CD4-positive, alpha-beta T cell (primary cell): Measurements from ENCODE around the gene KRTAP7-1. TPM values are rescaled to one million over a fixed set of nuclear protein-coding genes. Genes with fewer than 3 reads are reported as not detected.
A peak's percentile ranks its signal among the peaks of the same experiment; 100 is the strongest.

ENCODE experiments used
- ATAC-seq: fragments of 200-7000 bp; cut with Tn5 transposase; one replicate; pipeline ENCODE4 v1.10.0; 2022; ENCODE audit warnings: mild to moderate bottlenecking; ENCODE audit not compliant: poor library complexity
- CTCF ChIA-PET: fragments of 350-600 bp; sonication (Branson Sonifier 250); formaldehyde crosslinking; loops from one replicate; lab custom pipeline; 2021; ENCODE audit warnings: antibody characterized with exemption, inconsistent platforms; lab: Charles Lee
- POLR2A ChIA-PET: fragments of 350-600 bp; sonication (Branson Sonifier 250); formaldehyde crosslinking; loops from one replicate; lab custom pipeline; 2021; ENCODE audit warnings: antibody characterized with exemption, inconsistent platforms; lab: Charles Lee
- DNase-seq, 14 experiments: peaks; one replicate each; pipeline ENCODE4 v3.0.0-alpha.2; 2013 to 2020; ENCODE audit warnings: mixed read lengths in 2 of 14
- H3K27ac ChIP-seq, 2 donors: one replicate each; pipeline versions ENCODE4 v1.5.1 to v1.7.0; 2013; ENCODE audit warnings: low read length in 2 of 2, low read depth in 1 of 2, mild to moderate bottlenecking in 1 of 2
- H3K27me3 ChIP-seq, 2 experiments: 1 replicate in 1 of 2; 2 replicates in 1 of 2; pipeline versions ENCODE4 v1.6.1 to v1.7.0; 2013; ENCODE audit warnings: low read length in 2 of 2, control low read depth in 1 of 2, mild to moderate bottlenecking in 1 of 2, moderate library complexity in 1 of 2; ENCODE audit not compliant: insufficient read depth in 2 of 2, control insufficient read depth in 1 of 2
- H3K36me3 ChIP-seq: one replicate; pipeline ENCODE4 v1.6.1; 2013; ENCODE audit warnings: low read length, control low read depth; ENCODE audit not compliant: insufficient read depth
- H3K4me1 ChIP-seq: one replicate; pipeline ENCODE4 v1.6.1; 2013; ENCODE audit warnings: low read length, control low read depth; ENCODE audit not compliant: insufficient read depth
- H3K4me3 ChIP-seq: one replicate; pipeline ENCODE4 v1.5.1; 2013; ENCODE audit warnings: mild to moderate bottlenecking, low read length, moderate library complexity
- H3K9me3 ChIP-seq, 2 experiments: 1 replicate in 1 of 2; 2 replicates in 1 of 2; pipeline versions ENCODE4 v1.6.1 to v1.7.0; 2013; ENCODE audit warnings: low read length in 2 of 2, mild to moderate bottlenecking in 2 of 2, control low read depth in 1 of 2, moderate library complexity in 1 of 2; ENCODE audit not compliant: control insufficient read depth in 1 of 2, insufficient read depth in 1 of 2
- H3K27ac Mint-ChIP-seq: one replicate; pipeline ENCODE4 v1.8.0; 2020; ENCODE audit warnings: mixed read lengths
- H3K27me3 Mint-ChIP-seq: one replicate; pipeline ENCODE4 v1.8.0; 2021; ENCODE audit warnings: mixed read lengths
- H3K36me3 Mint-ChIP-seq: one replicate; pipeline ENCODE4 v1.8.0; 2021; ENCODE audit warnings: low read depth, mixed read lengths
- H3K4me1 Mint-ChIP-seq: one replicate; pipeline ENCODE4 v1.8.0; 2021; ENCODE audit warnings: low read depth, mixed read lengths
- H3K4me3 Mint-ChIP-seq: one replicate; pipeline ENCODE4 v1.8.0; 2020; ENCODE audit warnings: mild to moderate bottlenecking, mixed read lengths
- H3K9me3 Mint-ChIP-seq: one replicate; pipeline ENCODE4 v1.8.0; 2020; ENCODE audit warnings: mixed read lengths
- CTCF ChIP-seq: fragments of 200-600 bp; IDR thresholded peaks from one replicate; pipeline ENCODE4 v1.8.0; 2022; ENCODE audit warnings: antibody characterized with exemption, mild to moderate bottlenecking
- intact Hi-C, 2 experiments: fragments of 100-400 bp; cut with DNase I in 1 of 2; cut with micrococcal nuclease in 1 of 2; formaldehyde crosslinking; loops; one replicate each; pipeline versions ENCODE4 v1.15.1 to v1.9.0; 2023 to 2025; cut with DNase I, micrococcal nuclease
- total RNA-seq, 174 experiments: library from RNA in 2 of 174; stranded (reverse) in 2 of 174; gene quantifications; one replicate each; pipeline ENCODE4 v1.2.3 and lab custom pipeline; 2021 to 2026

Gene KRTAP7-1
- total RNA-seq, 2 experiments from 2014 or later = not detected

- DNase-seq (no peak), ATAC-seq (no peak)
- no peak overlapping the region for H3K4me3 ChIP-seq
- TF ChIP-seq CTCF = no peak
- no peaks in the 10 kb centered on the region for H3K9me3 Mint-ChIP-seq
- H3K36me3 ChIP-seq = no peaks in the 10 kb centered on the region
- POLR2A ChIA-PET = no interaction called here
- no peak overlapping the region for H3K27ac ChIP-seq
- H3K4me1 ChIP-seq = no peaks in the 10 kb centered on the region
- H3K27ac Mint-ChIP-seq = no peak overlapping the region
- no peaks in the 10 kb centered on the region for H3K9me3 ChIP-seq
- peaks cover 27% of the 10 kb centered on the region for H3K27me3 Mint-ChIP-seq
- no peaks in the 10 kb centered on the region for H3K36me3 Mint-ChIP-seq
- H3K27me3 ChIP-seq = peaks cover 0 to 4% of the 10 kb centered on the region in 2 experiments
- CTCF ChIA-PET = no interaction called here
- H3K4me3 Mint-ChIP-seq = no peak overlapping the region
- no peaks in the 10 kb centered on the region for H3K4me1 Mint-ChIP-seq
- intact Hi-C loops = no loop called here
These were observed 13.4 kb upstream of the KRTAP7-1 start for GRCh38 chr21:30842990-30843389.

GRCh38 chr21:30839304-30839703, 9.7 kb upstream of the KRTAP7-1 start:
- H3K27ac Mint-ChIP-seq = no peak overlapping the region
- no peak overlapping the region for H3K4me3 ChIP-seq
- DNase-seq (peak in 4 of 14 experiments; percentile 3 to 18 (median 4)), ATAC-seq (no peak)
- no peaks in the 10 kb centered on the region for H3K9me3 Mint-ChIP-seq
- ChIA-PET CTCF (no interaction called here), POLR2A (interaction anchor here (0.6 kb wide), 1 partner anchor 303 kb away, joined by 3 read pairs; no protein-coding TSS in a partner anchor)
- H3K36me3 Mint-ChIP-seq = no peaks in the 10 kb centered on the region
- H3K27me3 Mint-ChIP-seq = peaks cover 27% of the 10 kb centered on the region
- H3K4me1 ChIP-seq = no peaks in the 10 kb centered on the region
- no peak overlapping the region for H3K27ac ChIP-seq
- no peaks in the 10 kb centered on the region for H3K9me3 ChIP-seq
- peaks cover 3 to 4% of the 10 kb centered on the region in 2 experiments for H3K27me3 ChIP-seq
- intact Hi-C loops = no loop called here
- no peak overlapping the region for H3K4me3 Mint-ChIP-seq
- no peak for TF ChIP-seq CTCF
- no peaks in the 10 kb centered on the region for H3K4me1 Mint-ChIP-seq
- H3K36me3 ChIP-seq = no peaks in the 10 kb centered on the region

- Mint-ChIP-seq H3K4me3 (no peak overlapping the region), H3K27me3 (peaks cover 29% of the 10 kb centered on the region), H3K4me1 (no peaks in the 10 kb centered on the region), H3K36me3 (no peaks in the 10 kb centered on the region), H3K9me3 (no peaks in the 10 kb centered on the region), H3K27ac (no peak overlapping the region)
- Histone ChIP-seq H3K9me3 (no peaks in the 10 kb centered on the region), H3K27me3 (peaks cover 3 to 4% of the 10 kb centered on the region in 2 experiments), H3K4me3 (no peak overlapping the region), H3K4me1 (no peaks in the 10 kb centered on the region), H3K36me3 (no peaks in the 10 kb centered on the region), H3K27ac (no peak overlapping the region)
- ATAC-seq (no peak), DNase-seq (no peak)
- no peak for TF ChIP-seq CTCF
- ChIA-PET CTCF (no interaction called here), POLR2A (no interaction called here)
- intact Hi-C loops = no loop called here
These were observed 9.0 kb upstream of the KRTAP7-1 start for GRCh38 chr21:30838536-30838935.
